H9 (cell line): ENCODE measurements around the gene GNB1L. TPM values are rescaled to one million over a fixed set of nuclear protein-coding genes. Genes with fewer than 3 reads are reported as not detected.

Experiments
- DNase-seq: peaks from one replicate; pipeline ENCODE4 v3.0.0-alpha.2; 2017
- H2AFZ ChIP-seq: one replicate; pipeline ENCODE4 v1.6.1; 2013; ENCODE audit warnings: mild to moderate bottlenecking, low read length, control low read depth, moderate library complexity
- H2AK5ac ChIP-seq: 2 replicates; pipeline ENCODE4 v1.6.1; 2013; ENCODE audit warnings: low read length, control low read depth, mixed read lengths; ENCODE audit not compliant: insufficient read length
- H2BK120ac ChIP-seq: one replicate; pipeline ENCODE4 v1.6.1; 2013; ENCODE audit warnings: low read depth, mild to moderate bottlenecking, low read length, control low read depth, inconsistent platforms; ENCODE audit not compliant: poor library complexity, severe bottlenecking
- H2BK12ac ChIP-seq: 2 replicates; pipeline ENCODE4 v1.6.1; 2013; ENCODE audit warnings: low read length, control low read depth, mixed read lengths, low read depth; ENCODE audit not compliant: insufficient read length
- H2BK15ac ChIP-seq: 2 replicates; pipeline ENCODE4 v1.6.1; 2013; ENCODE audit warnings: low read depth, low read length, control low read depth
- H2BK20ac ChIP-seq: one replicate; pipeline ENCODE4 v1.6.1; 2013; ENCODE audit warnings: low read depth, mild to moderate bottlenecking, low read length, control low read depth, inconsistent platforms; ENCODE audit not compliant: poor library complexity, severe bottlenecking
- H2BK5ac ChIP-seq: 2 replicates; pipeline ENCODE4 v1.6.1; 2013; ENCODE audit warnings: low read length, control low read depth, mixed read lengths; ENCODE audit not compliant: insufficient read length
- H3K14ac ChIP-seq: 2 replicates; pipeline ENCODE4 v1.6.1; 2013; ENCODE audit warnings: low read length, control low read depth; ENCODE audit not compliant: insufficient read depth
- H3K18ac ChIP-seq: 2 replicates; pipeline ENCODE4 v1.6.1; 2013; ENCODE audit warnings: low read depth, mild to moderate bottlenecking, mixed read lengths, low read length, control low read depth; ENCODE audit not compliant: insufficient read length
- H3K23ac ChIP-seq: 2 replicates; pipeline ENCODE4 v1.6.1; 2013; ENCODE audit warnings: low read length, control low read depth, mixed read lengths, low read depth; ENCODE audit not compliant: insufficient read length
- H3K23me2 ChIP-seq: 2 replicates; pipeline ENCODE4 v1.6.1; 2013; ENCODE audit warnings: low read depth, mild to moderate bottlenecking, mixed read lengths, low read length, control low read depth; ENCODE audit not compliant: insufficient read length, poor library complexity, severe bottlenecking
- H3K27ac ChIP-seq: 2 replicates; pipeline ENCODE4 v1.5.1; 2013; ENCODE audit warnings: low read length, control low read depth, mixed read lengths, low read depth; ENCODE audit not compliant: insufficient read length
- H3K27me3 ChIP-seq: 2 replicates; pipeline ENCODE4 v1.6.1; 2013; ENCODE audit warnings: low read length, control low read depth, inconsistent platforms; ENCODE audit not compliant: insufficient read depth
- H3K4ac ChIP-seq: 2 replicates; pipeline ENCODE4 v1.6.1; 2013; ENCODE audit warnings: low read depth, mild to moderate bottlenecking, control low read depth, inconsistent platforms, low read length, moderate library complexity
- H3K4me1 ChIP-seq: 2 replicates; pipeline ENCODE4 v1.6.1; 2013; ENCODE audit warnings: low read length, control low read depth, inconsistent platforms; ENCODE audit not compliant: insufficient read depth
- H3K4me2 ChIP-seq: 2 replicates; pipeline ENCODE4 v1.6.1; 2013; ENCODE audit warnings: low read length, control low read depth, mixed read lengths; ENCODE audit not compliant: insufficient read length, insufficient read depth
- H3K56ac ChIP-seq: 2 replicates; pipeline ENCODE4 v1.6.1; 2013; ENCODE audit warnings: low read depth, mild to moderate bottlenecking, mixed read lengths, low read length, control low read depth; ENCODE audit not compliant: insufficient read length
- H3K79me1 ChIP-seq: 2 replicates; pipeline ENCODE4 v1.6.1; 2013; ENCODE audit warnings: low read depth, mild to moderate bottlenecking, moderate library complexity, low read length, control low read depth, inconsistent platforms; ENCODE audit not compliant: insufficient read depth, poor library complexity, severe bottlenecking
- H3K79me2 ChIP-seq: 2 replicates; pipeline ENCODE4 v1.6.1; 2013; ENCODE audit warnings: low read length, control low read depth, inconsistent platforms; ENCODE audit not compliant: insufficient read depth
- H3K9ac ChIP-seq: 2 replicates; pipeline ENCODE4 v1.6.1; 2013; ENCODE audit warnings: low read length, control low read depth, mixed read lengths; ENCODE audit not compliant: insufficient read length; ENCODE audit errors: extremely low read depth
- H3K9me3 ChIP-seq: one replicate; pipeline ENCODE4 v1.6.1; 2013; ENCODE audit warnings: low read depth, low read length, inconsistent platforms; ENCODE audit not compliant: control insufficient read depth
- H3T11ph ChIP-seq: one replicate; pipeline ENCODE4 v1.6.1; 2013; ENCODE audit warnings: mild to moderate bottlenecking, low read length, control low read depth, inconsistent platforms
- H4K20me1 ChIP-seq: one replicate; pipeline ENCODE4 v1.6.1; 2013; ENCODE audit not compliant: control insufficient read depth, insufficient read length, insufficient read depth
- H4K5ac ChIP-seq: 2 replicates; pipeline ENCODE4 v1.6.1; 2013; ENCODE audit warnings: low read depth, mild to moderate bottlenecking, mixed read lengths, low read length, control low read depth; ENCODE audit not compliant: insufficient read length
- H4K8ac ChIP-seq: replicated peaks from 2 replicates; pipeline ENCODE4 v1.6.1; 2013; ENCODE audit warnings: low read length, control low read depth, mixed read lengths, low read depth; ENCODE audit not compliant: insufficient read length
- H4K91ac ChIP-seq: 2 replicates; pipeline ENCODE4 v1.6.1; 2013; ENCODE audit warnings: low read depth, mild to moderate bottlenecking, moderate library complexity, mixed read lengths, low read length, control low read depth; ENCODE audit not compliant: insufficient read length
- H3K27ac Mint-ChIP-seq, 3 experiments: 2 replicates in 2 of 3; 3 replicates in 1 of 3; pipeline ENCODE4 v1.8.0; 2020 to 2021; ENCODE audit warnings: mixed read lengths in 3 of 3, mild to moderate bottlenecking in 1 of 3, moderate library complexity in 1 of 3
- H3K27me3 Mint-ChIP-seq: 2 replicates; pipeline ENCODE4 v1.8.0; 2021; ENCODE audit warnings: low read depth, mild to moderate bottlenecking, moderate library complexity, mixed read lengths
- H3K36me3 Mint-ChIP-seq, 3 experiments: 2 replicates in 2 of 3; 3 replicates in 1 of 3; pipeline ENCODE4 v1.8.0; 2020 to 2021; ENCODE audit warnings: low read depth in 3 of 3, mixed read lengths in 3 of 3; ENCODE audit not compliant: insufficient read depth in 1 of 3
- H3K4me1 Mint-ChIP-seq, 2 experiments: 2 replicates each; pipeline ENCODE4 v1.8.0; 2020; ENCODE audit warnings: mixed read lengths in 2 of 2
- H3K4me3 Mint-ChIP-seq, 2 experiments: 2 replicates in 1 of 2; 3 replicates in 1 of 2; pipeline ENCODE4 v1.8.0; 2020 to 2021; ENCODE audit warnings: mild to moderate bottlenecking in 2 of 2, mixed read lengths in 2 of 2, moderate library complexity in 1 of 2
- H3K9me3 Mint-ChIP-seq, 2 experiments: 2 replicates in 1 of 2; 3 replicates in 1 of 2; pipeline ENCODE4 v1.8.0; 2020; ENCODE audit warnings: mild to moderate bottlenecking in 2 of 2, mixed read lengths in 2 of 2, moderate library complexity in 1 of 2
- WGBS: extraction: QIAGEN DNeasy Blood & Tissue Kit; methylation state at CpG from one replicate; pipeline ENCODE4 v1.1.7; 2013; ENCODE audit warnings: missing lambda C conversion rate, low lambda C conversion rate, mixed read lengths; ENCODE audit not compliant: insufficient read length; ENCODE audit errors: extremely low coverage; 5-methylcytosine and 5-hydroxymethylcytosine counted together
- total RNA-seq: library from RNA; stranded (reverse); gene quantifications from 2 replicates; pipeline ENCODE4 v1.2.1, GENCODE V29; 2021
- TF ChIP-seq, protein P1 (sequence below): fragments of 200-600 bp; sonication (generic); conservative IDR thresholded peaks from 3 replicates; pipeline ENCODE4 v1.8.0; 2021; ENCODE audit warnings: antibody characterized with exemption, mild to moderate bottlenecking

The GNB1L gene
- total RNA-seq, 1 experiment from 2014 or later = 22.4 TPM

DNA sequence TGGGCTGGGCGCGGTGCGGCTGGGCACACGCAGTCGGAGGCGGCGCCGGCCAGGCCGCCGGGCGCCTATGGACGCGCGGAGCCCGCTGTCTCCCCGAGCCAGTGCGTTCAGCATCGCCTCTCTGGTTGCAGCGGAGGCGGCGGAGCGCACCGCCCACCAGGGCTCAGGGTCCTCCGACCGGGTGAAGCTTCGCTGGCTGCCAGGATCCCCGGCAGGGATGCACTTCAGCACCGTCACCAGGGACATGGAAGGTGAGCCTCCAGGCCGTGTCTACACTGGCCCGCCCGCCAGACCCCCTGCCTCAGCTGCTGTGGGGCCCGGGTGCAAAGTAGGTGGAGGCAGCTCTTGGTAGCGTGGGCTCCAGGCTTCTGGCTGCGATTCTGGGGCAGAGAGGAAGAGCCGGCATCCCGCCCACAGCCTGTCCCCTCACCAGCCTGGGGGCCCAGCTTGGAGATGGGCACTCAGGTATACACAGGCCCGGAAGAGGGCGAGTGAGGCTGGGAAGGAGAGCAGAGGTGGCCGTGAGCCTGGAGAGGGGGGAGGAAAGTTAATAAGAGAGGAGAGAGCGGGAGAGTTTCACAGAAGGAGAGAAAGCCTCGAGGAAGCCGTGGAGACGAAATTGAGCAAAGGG, 95.1 kb downstream of the GNB1L start:
- no peak overlapping the region for H3K56ac ChIP-seq
- no peak overlapping the region for H3K9ac ChIP-seq
- no peak overlapping the region for H2AFZ ChIP-seq
- no peak overlapping the region for H3K18ac ChIP-seq
- no peaks in the 10 kb centered on the region for H3K9me3 ChIP-seq
- H3K14ac ChIP-seq = no peak overlapping the region
- no peak overlapping the region for H4K8ac ChIP-seq
- H3K23me2 ChIP-seq = no peaks in the 10 kb centered on the region
- no peak overlapping the region for H2BK15ac ChIP-seq
- peaks cover 90% of the 10 kb centered on the region for H3K27me3 Mint-ChIP-seq
- TF ChIP-seq, protein P1, sequence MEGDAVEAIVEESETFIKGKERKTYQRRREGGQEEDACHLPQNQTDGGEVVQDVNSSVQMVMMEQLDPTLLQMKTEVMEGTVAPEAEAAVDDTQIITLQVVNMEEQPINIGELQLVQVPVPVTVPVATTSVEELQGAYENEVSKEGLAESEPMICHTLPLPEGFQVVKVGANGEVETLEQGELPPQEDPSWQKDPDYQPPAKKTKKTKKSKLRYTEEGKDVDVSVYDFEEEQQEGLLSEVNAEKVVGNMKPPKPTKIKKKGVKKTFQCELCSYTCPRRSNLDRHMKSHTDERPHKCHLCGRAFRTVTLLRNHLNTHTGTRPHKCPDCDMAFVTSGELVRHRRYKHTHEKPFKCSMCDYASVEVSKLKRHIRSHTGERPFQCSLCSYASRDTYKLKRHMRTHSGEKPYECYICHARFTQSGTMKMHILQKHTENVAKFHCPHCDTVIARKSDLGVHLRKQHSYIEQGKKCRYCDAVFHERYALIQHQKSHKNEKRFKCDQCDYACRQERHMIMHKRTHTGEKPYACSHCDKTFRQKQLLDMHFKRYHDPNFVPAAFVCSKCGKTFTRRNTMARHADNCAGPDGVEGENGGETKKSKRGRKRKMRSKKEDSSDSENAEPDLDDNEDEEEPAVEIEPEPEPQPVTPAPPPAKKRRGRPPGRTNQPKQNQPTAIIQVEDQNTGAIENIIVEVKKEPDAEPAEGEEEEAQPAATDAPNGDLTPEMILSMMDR = no peak
- no peak overlapping the region for H2AK5ac ChIP-seq
- peaks cover 3% of the 10 kb centered on the region for H4K20me1 ChIP-seq
- no peak overlapping the region for H2BK5ac ChIP-seq
- H2BK20ac ChIP-seq = no peak overlapping the region
- no peak overlapping the region for H3K23ac ChIP-seq
- H3K27ac ChIP-seq = no peak overlapping the region
- no peak overlapping the region for H2BK12ac ChIP-seq
- DNase-seq = peak; percentile 56
- no peak overlapping the region for H2BK120ac ChIP-seq
- H3K4me1 ChIP-seq = no peaks in the 10 kb centered on the region; the same call in 1 of the 2 replicates
- H3K27ac Mint-ChIP-seq = no peak overlapping the region; a peak in 1 of 7 replicates
- no peak overlapping the region for H3T11ph ChIP-seq
- H3K4ac ChIP-seq = no peak overlapping the region
- H3K4me1 Mint-ChIP-seq = peaks cover 23 to 50% of the 10 kb centered on the region in 2 experiments
- H4K5ac ChIP-seq = no peak overlapping the region
- peaks cover 86% of the 10 kb centered on the region for H3K27me3 ChIP-seq
- whole genome bisulfite sequencing = no CpG with 5 or more reads among the region's 43 CpGs
- H4K91ac ChIP-seq = no peak overlapping the region
- no peaks in the 10 kb centered on the region for H3K79me1 ChIP-seq
- H3K4me2 ChIP-seq = no peak overlapping the region
- H3K4me3 Mint-ChIP-seq = peak overlapping the region; percentile 57 to 74
- H3K36me3 Mint-ChIP-seq = peaks cover 0 to 3% (median 0%) of the 10 kb centered on the region in 3 experiments; a peak in 2 of 7 replicates
- H3K79me2 ChIP-seq = no peaks in the 10 kb centered on the region
- peaks cover 8 to 10% of the 10 kb centered on the region in 2 experiments; a peak in 4 of 5 replicates for H3K9me3 Mint-ChIP-seq
